ENCODE results near the gene DCANP1.

DCANP1 gene

DNA sequence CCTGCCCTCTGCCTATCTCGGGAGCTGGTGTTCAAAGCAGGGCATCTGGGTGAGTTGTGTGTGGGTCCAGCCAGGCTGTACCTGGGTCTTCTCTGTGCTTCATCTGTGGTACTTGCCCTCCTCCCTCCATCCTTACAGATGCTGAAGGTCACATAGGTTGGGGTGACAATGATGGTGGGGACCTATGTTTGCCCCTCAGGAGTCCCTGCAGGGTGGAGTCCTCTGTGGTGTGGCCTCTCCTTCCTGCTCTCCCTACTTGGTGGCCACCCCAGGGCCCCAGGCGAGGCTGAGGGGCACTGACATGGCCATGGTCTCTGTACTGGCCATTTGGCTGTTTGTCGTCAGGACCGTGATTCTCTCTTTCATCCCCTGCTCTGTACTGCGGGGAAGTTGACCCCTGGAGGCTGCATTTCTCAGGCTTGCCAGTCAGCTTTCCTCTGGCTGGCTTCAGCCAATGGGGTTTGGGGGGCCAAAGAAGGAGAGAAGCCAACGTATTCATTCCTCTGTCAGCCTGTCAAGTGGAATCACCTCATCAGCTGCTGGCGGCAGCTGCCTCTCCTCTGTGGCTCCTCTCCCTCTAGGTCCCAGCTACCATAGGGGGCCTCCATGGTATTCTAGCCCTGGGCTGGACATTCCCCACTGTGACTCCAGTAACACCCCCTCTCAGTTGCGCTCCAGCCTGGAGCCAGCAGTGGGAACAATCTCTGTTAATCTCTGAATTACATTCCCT, 4.6 kb downstream of the DCANP1 start:
- no peak for DNase-seq

DNA sequence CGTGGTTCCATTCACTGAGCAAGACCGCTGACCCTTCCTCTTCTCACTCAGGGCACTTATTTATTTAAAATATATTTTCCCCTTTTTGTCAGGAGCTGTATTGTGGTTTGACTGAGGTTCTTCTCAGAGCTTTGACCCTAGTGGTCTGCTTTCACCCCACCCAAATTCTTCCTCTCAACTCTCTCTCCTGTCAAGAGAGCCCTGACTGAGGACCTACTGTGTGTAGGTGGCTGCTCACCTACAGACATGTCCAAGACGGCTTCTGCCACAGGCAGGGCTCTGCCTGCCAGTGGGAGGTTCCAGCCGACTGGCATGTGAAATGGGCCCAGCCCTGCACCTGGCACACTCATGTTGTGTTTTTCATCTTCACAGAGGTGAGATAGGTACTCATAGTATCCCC, 5.2 kb downstream of the DCANP1 start:
- no peak for DNase-seq

DNA sequence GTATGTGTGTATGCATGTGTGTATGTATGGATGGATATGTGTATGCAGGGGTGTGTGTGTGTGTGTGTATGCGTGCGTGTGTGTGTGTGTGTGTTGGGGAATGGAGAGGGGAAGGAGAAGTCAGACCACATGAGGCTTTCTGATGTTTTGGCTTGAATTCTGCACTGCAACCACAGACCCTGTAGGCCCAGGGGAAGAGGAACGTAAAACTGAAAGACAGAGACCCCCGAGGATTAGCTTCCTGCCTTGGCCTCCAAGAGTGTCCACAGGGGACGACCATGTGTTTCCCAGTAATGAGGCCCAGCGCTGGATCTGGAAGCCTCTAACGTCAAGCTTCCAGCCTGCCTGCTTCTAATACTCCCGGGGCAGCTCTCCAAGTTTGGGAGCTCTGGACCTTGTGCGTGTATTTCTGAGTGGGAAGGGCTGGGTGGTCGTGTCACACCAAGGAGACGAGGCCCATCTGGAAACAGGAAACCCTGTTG, 5.8 kb downstream of the DCANP1 start:
- DNase-seq, result no peak

DNA sequence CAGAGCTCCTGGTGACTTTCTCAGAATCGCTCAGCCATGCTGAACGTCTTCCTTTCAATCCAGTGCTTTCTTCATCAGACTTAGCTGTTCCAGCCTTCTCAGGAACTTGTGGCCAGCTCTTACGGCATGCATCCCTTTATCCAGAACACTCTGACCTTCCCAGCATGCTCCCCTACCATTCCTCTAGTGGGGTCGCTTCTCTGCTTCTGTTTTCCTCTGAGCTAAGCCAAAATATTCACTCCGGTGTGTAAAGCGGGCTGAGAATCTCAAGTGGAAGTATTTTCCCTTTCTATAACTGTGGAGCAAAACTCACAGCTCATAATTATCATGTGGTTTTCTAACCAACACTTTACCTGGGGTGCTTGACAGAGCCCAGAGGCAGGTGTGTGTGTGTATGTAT, 6.2 kb downstream of the DCANP1 start:
- no peak for DNase-seq

DNA sequence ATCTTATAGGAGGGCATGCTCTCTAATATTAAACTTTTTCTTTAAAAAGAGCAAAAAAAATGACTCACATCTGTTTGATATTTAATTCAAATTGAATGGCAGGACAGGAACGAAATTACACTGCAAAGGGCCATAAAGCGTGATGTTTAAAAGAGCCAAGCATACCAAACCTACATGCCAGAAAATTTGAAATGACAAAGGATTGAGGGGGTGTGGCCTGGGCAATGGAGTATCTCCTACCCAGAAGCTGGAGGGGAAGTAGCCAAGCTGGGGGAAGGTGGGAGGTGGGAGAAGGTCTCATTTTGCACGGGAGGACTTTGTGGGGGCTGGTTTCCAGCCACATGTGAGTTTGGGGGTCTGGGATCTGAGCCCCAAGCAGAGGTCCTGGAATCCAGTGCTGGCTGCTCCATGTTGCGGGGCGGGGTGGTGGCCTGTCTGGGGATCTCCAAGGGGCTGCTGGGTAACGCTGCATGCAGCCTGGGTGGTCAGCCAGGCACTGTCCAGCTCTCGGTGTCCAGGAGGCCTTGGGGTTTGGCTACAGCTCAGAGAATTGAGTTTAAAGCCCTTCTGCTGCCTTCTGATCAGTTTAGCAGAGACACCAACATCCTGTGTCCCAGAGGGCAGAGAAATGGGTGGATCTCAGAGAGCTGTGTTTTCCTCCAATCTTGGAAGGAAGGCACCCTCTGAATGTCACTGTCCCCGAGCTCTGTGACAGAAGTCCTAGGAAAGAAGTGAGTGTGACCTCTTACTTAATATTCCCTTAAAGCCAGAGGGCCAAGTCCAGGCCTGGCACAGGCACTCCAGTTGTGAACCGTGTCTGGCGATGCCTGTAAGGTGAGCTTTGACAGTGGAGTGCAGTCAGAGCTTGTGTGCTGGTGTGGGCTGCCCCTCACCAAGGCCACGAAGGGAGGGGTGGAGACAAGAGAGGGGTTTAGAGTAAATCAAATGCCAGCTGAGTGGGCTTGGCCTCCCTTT, 7.6 kb downstream of the DCANP1 start:
- DNase-seq, result no peak

DNA sequence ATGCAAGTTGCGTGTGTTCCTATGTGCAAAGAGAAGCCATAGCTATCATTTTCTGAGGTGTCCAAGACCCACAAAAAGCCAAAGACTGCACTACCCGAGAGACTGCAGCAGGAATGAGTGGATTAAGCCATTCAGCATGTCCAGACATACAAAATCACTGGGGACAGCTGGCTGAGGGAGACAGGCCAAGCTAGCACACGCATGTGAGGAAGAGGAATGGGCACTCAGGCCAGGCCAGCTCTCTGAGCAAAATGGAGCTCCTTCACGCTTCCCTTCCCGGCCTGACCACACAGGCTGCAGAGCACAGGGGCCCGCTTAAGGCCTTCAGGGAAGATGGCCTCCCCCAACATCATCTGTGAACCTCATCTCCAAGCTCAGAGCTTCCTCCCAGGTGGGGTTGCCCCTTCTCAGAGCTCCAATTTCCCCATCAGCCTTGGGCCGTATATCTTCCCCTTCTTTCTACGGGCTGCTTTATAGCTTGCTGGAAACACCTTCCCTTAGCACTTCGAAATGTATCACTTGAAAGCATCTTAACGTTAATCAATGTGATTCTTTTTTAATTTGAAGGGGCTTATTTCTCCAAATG, 8.4 kb downstream of the DCANP1 start:
- no peak for DNase-seq

DNA sequence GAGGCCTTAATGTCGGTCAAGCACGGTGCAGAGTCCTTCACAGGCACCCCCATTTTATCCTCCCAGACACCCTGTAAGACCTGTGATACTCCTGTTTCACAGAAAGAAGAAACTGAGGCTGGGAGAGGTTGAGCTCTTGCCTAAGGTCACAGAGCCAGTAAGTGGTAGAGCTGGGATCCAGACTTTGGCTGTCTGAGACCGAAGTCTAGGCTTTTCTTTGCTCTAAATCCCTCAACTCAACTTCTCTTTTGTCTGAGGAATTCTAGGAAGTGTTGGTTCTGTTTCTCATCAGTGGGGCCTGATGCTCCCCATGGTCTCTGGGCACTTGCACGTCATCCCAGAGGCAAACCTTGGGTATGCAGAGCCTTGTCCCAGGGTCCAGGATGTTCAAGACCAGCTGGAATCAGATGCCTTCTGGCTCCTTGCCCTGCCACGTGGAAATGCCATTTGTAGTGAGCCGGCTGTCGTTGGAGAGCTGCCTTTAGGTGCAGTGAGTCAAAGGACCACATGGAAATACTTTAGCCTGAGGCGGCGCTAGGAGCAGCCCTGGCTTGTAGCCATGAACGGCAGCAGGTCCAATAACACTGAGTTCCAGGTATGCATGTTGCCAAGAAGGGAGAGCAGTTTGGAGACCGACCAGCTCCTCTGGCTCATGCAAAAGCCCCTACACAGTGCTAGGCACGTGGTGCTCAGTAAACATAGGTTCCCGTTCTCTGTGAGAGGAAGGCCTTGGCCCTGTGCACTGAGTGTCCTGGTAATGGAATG, 9.2 kb downstream of the DCANP1 start:
- DNase-seq, result peak in 10 of 51 donors; percentile 26 to 78 (median 46)

DNA sequence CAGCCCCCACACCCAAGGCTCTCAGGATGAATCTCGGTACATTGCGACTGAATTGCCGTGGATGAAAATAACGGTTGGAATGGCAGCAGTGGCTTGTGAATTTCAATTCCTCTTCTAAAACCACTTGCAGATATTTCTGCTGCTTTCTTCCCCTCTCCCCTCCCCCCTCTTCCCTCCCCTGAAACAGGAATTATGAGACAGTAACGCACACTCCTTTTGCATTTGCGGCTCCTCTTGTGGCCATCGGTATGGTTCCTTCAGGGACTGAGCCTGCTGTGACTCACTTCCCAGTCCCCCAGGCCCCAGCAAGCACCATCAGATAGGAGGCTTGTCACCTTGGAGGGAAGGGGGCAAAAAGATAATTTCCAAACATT, 9.7 kb downstream of the DCANP1 start:
- peak in 2 of 51 donors; percentile 16 to 34 for DNase-seq

DNA sequence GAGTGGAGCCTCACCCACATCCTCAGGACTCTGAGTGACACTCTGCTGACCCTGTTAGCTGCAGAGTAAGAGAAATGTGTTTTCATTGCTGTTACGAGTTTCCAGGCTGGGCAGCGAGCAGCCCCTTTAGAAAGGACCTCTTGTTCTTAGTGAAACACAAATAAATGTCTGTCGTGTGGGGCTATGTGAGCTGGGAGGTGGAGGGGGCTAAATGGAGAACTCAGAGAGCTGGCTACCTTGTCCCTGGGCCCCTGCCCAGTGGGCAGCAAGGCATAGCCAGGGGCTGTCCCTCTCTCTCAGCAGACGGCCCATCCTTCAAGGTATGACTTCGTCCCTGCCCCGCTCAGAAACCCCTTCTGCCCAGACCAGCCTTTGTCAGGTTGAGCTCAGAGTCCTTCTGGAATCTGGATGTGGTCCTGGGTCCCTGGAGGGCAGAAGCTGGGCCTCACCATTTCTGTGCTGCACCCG, 10.2 kb downstream of the DCANP1 start:
- DNase-seq, result no peak

DNA sequence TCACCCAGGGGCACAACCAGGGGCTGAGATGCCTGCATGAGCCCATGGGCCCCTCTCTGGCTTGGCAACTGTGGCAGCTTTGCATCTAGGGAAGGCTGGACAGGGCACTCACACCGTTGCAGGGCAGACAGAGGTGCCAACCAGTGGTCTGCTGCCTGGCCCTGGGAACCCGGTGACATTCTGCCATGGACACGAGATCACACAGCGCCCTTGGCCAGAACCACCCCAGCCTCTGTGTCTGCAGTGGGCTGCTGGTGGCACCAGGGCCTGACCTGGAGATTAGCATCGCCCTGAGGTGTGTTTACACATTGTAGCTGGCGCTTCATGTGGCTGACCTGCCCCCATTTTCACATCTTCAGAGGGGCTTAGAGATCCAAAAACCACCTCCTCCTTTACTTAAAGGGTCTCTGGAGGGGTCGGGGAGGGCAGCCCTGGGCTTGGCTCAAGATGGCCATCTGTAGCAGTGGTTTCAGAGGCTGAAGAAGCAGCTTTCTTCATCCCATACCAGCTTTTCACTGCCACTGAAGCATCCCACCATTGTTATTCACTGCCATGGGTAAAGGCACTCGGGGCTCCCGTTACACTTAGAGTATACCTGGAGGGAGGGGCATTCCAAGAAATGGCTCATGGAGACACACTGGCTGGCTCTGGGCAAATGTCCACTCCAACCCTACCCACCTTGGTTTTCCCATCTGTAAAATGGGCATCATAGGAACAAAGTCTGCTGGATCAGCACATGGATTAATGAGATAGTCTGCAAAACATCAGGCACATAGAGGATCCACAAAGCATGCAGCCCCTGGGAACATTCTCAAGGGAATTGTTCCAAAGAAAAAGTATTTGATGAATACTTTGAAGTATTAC, 11.4 kb downstream of the DCANP1 start:
- DNase-seq, result no peak

DNA sequence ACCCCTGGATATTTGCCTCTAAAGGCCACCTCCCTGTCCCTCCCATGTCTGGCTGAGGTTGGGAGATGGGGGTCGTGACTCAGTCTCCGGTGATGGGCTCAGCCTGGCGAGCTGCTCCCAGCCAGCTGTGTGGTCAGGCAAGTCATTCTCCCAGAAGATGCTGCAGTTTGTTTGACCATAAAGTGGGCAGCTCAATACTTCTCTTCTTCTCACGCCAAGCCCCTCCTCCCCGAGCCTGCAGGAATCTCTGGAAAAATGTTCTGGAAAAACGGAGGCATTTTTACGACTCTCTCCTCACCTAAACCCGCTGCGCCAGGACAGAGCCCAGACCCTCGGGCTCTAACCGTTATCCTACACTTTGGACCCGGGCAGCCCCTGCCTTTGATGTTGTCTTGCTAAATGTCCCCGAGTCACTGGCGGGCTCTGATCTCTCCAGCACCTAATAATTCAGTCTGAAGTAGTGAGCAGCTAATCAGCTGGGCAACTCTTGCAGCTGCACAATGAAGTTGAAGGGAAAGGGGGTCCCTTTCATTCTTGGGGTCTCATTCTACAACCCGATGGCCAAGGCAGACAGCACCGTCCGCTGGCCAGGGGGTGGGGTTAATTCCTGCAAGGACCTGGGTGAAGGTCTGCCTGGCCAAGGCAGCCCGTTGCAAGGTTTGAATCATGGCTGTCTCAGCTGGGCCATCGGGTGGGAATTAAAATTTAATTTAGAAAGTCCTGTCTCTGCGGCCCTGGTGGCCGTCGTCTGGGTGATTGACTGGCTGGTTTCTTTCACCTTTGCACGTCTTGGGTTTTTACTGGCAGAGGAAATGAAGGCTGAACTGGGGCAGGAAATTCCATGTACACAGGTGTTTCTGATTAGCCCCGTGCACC, 12.3 kb downstream of the DCANP1 start:
- DNase-seq, result no peak

DNA sequence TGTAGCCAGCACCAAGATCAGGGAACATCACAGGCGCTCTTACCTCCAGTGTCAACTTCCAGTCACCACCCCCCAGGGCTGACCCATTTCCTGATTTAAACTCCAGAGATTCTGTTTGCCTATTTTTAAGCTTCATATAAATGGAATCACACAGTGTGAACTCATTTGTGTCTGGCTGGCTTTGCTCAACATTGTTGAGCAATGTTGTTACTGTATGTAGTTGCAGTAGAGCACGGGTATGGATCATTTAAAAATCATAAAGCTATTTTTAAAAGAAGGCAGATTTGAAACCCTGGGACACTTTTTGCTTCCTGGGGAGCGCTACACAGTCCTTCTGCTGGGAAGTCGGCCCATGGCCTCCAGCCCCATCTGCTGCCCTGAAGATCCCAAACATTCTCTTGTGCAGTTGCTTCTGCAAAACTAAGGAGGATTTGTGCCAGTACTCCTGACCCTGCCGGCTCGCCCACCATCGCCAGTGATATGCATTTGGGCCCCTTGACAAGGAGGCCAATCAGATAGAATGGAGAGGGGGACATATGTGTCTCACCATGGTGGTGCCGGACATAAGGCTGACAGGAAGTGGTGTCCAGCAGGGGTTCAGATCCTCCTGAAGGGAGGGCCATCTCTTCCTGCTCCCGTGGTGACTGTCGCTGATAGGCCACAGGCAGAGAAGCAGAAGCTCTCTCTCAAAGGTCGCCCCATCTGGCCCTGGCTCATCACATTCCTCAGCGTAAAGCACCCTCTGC, 13.3 kb downstream of the DCANP1 start:
- DNase-seq, result no peak

DNA sequence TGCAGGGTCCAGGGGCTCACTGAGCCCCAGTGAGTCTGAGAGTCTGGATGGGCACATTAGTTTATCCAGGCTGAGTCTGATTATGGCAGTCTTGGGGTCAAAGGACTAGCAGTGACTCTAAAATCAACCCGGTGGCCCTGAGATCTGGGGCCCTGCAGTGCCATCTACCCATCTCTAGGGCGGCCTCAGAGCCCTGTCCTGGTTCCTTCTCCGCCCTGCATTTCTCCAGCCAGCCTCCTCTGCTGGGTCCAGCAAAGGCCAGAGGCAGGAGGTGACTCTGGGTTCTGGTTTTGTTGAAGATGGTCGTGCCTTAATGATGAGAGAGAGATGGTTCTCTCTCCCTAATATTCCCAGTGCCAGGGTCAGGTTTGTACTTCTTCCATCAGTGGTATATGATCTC, 15.0 kb downstream of the DCANP1 start:
- no peak for DNase-seq

DNA sequence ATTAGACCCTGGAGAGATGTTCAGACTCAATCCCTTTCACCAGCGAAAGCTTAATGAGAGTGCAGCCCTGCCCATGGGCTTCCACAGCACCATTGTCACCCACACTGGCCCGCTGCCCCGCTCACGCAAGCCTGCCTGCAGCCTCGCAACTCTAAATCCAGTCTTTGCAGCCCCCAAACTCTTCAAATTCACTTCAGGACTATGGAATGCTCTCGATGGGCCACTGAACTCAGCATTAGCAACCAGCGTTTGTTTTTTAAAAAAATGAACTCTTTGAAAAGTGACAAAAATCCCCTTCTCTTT, 17.1 kb downstream of the DCANP1 start:
- DNase-seq, result no peak

DNA sequence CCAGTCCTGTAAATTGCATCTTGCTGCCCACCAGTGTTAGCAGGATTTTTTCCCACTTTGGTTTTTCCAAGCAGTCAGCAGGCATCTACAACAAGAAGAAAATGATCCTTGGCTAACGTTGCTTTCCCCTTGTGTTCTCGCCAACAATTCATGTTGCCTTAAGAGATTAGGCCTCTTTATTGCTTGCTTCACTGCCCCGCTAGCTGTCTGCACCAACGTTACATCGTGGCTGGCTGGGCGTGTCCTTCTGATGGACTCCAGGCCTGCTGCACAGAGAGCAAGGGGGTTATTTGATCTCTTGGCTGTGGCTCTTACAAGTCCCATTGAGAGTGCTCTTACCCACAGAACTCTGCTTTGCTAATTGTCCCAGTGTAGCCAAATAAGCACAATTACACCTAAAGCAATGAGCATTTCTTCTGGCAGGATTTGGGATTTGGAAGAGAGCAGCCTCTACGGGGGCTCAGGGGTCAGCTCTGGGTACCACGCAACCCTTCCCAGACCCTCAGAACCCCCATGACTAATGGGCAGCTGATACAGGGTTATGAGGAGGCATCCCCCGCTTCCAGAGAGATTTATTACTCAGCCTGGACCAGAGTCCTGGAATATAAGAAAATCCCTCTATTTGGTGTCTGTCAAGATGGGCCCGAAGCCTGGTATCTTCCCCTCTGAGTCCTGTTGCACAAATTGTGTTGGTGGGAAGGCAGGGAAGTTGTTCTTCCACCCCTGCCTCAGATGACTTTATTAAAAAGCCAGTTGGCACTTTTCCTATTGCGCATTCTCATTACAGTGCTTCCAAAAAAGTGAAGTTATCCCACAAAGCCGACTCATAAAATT, 17.6 kb downstream of the DCANP1 start:
- DNase-seq, result no peak

DNA sequence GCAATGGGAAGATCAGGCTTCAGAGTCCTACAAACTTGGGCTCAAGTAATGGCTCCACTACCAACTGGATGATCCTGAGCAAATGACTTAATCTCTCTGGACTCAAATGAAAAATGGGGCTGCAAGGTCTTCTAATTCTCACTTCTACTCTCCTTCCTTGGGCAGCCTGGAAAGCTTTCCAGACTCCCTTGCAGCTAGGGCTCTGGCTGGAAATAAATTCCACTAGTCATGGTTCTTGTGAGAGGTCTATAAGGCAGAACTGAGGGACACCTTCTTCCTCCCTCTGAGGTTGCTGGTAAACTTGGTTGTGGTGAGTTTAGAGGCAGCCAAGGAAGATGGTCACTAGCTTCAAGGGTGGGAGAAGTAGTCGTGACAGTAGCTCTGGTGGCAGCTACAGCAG, 18.6 kb downstream of the DCANP1 start:
- no peak for DNase-seq

Data from hypothalamus (tissue), 51 donors.